ENCODE measurements around the gene COMMD3. TPM values are rescaled to one million over a fixed set of nuclear protein-coding genes. Genes with fewer than 3 reads are reported as not detected.

The COMMD3 gene
- total RNA-seq, 1 experiment from 2014 or later: 2.4 TPM

DNA sequence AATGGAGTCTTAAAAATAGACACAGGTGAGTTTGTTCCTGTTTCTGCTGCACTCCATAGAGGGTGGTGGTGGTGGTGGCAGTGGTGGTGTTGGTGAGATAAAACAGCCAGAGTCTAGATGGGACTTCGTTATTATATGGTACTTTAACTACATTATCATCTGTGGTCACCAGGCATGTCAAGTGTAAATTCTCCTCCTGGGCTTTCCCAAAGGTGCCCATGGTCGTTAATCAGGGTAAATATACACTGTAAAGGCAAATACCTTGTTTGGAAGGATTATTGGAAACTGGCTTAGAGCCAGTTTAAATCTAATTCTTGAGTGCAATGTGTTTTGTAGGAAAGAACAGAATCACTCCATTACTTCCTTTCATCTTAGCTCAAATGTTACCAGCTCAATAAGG is 21.5 kb upstream of the COMMD3 start:
- no peaks in the 10 kb centered on the region for H3K27me3 ChIP-seq (ENCODE audit: insufficient read depth, low read length)
- H2BK120ac ChIP-seq (ENCODE audit: low read depth, low read length, poor library complexity, severe bottlenecking): no peak overlapping the region
- H2BK5ac ChIP-seq (ENCODE audit: insufficient read length, low read length): no peak overlapping the region
- no peak overlapping the region for H4K91ac ChIP-seq (ENCODE audit: insufficient read length, low read depth, low read length)
- H2BK15ac ChIP-seq (ENCODE audit: low read depth, low read length): no peak overlapping the region
- H3K9me3 ChIP-seq (ENCODE audit: control insufficient read depth, low read depth, low read length): no peaks in the 10 kb centered on the region
- no peak overlapping the region for H4K5ac ChIP-seq (ENCODE audit: insufficient read length, low read depth, low read length)
- no peaks in the 10 kb centered on the region for H3K23me2 ChIP-seq (ENCODE audit: insufficient read length, low read depth, low read length, poor library complexity, severe bottlenecking)
- H3K79me1 ChIP-seq (ENCODE audit: insufficient read depth, low read depth, low read length, poor library complexity, severe bottlenecking): no peaks in the 10 kb centered on the region
- WGBS (ENCODE audit: extremely low coverage, insufficient read length, low lambda C conversion rate): no CpG with 5 or more reads among the region's 2 CpGs
- Mint-ChIP-seq H3K4me1 (no peaks in the 10 kb centered on the region), H3K9me3 (no peaks in the 10 kb centered on the region), H3K27ac (no peak overlapping the region), H3K4me3 (no peak overlapping the region), H3K27me3 (ENCODE audit: low read depth) (peaks cover 6% of the 10 kb centered on the region), H3K36me3 (ENCODE audit: insufficient read depth in 1 of 3, low read depth in 3 of 3) (no peaks in the 10 kb centered on the region)
- H2AK5ac ChIP-seq (ENCODE audit: insufficient read length, low read length): no peak overlapping the region
- no peaks in the 10 kb centered on the region for H3K79me2 ChIP-seq (ENCODE audit: insufficient read depth, low read length)
- no peak overlapping the region for H3K18ac ChIP-seq (ENCODE audit: insufficient read length, low read depth, low read length)
- H3K4ac ChIP-seq (ENCODE audit: low read depth, low read length): no peak overlapping the region
- no peak overlapping the region for H2BK20ac ChIP-seq (ENCODE audit: low read depth, low read length, poor library complexity, severe bottlenecking)
- H3K23ac ChIP-seq (ENCODE audit: insufficient read length, low read depth, low read length): no peak overlapping the region
- H3K4me1 ChIP-seq (ENCODE audit: insufficient read depth, low read length): no peaks in the 10 kb centered on the region
- H4K8ac ChIP-seq (replicated peaks; ENCODE audit: insufficient read length, low read depth, low read length): no peak overlapping the region
- H2BK12ac ChIP-seq (ENCODE audit: insufficient read length, low read depth, low read length): no peak overlapping the region
- no peak overlapping the region for H3K27ac ChIP-seq (ENCODE audit: insufficient read length, low read depth, low read length)
- TF ChIP-seq, protein P1, sequence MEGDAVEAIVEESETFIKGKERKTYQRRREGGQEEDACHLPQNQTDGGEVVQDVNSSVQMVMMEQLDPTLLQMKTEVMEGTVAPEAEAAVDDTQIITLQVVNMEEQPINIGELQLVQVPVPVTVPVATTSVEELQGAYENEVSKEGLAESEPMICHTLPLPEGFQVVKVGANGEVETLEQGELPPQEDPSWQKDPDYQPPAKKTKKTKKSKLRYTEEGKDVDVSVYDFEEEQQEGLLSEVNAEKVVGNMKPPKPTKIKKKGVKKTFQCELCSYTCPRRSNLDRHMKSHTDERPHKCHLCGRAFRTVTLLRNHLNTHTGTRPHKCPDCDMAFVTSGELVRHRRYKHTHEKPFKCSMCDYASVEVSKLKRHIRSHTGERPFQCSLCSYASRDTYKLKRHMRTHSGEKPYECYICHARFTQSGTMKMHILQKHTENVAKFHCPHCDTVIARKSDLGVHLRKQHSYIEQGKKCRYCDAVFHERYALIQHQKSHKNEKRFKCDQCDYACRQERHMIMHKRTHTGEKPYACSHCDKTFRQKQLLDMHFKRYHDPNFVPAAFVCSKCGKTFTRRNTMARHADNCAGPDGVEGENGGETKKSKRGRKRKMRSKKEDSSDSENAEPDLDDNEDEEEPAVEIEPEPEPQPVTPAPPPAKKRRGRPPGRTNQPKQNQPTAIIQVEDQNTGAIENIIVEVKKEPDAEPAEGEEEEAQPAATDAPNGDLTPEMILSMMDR (conservative IDR thresholded peaks at IDR 0.05): no peak
- no peak overlapping the region for H3K56ac ChIP-seq (ENCODE audit: insufficient read length, low read depth, low read length)
- DNase-seq: no peak
- H2AFZ ChIP-seq (ENCODE audit: low read length): no peak overlapping the region
- no peak overlapping the region for H3K14ac ChIP-seq (ENCODE audit: insufficient read depth, low read length)
- H3T11ph ChIP-seq (ENCODE audit: low read length): no peak overlapping the region
- no peaks in the 10 kb centered on the region for H4K20me1 ChIP-seq (ENCODE audit: control insufficient read depth, insufficient read depth, insufficient read length)
- no peak overlapping the region for H3K9ac ChIP-seq (ENCODE audit: extremely low read depth, insufficient read length, low read length)
- H3K4me2 ChIP-seq (ENCODE audit: insufficient read depth, insufficient read length, low read length): no peak overlapping the region

Data from H9 (cell line).